GM21367 (cell line): ENCODE results near the gene NBPF1.
"Not testable (repeated sequence)": the region's sequence is repeated elsewhere in the genome, so short reads cannot be mapped to it uniquely, and the experiment has no call there.

Experiments used
- ATAC-seq: cut with Tn5 transposase; IDR thresholded peaks from one replicate; pipeline ENCODE4 v1.9.1; 2021; ENCODE audit not compliant: unreplicated experiment

NBPF1 gene

DNA sequence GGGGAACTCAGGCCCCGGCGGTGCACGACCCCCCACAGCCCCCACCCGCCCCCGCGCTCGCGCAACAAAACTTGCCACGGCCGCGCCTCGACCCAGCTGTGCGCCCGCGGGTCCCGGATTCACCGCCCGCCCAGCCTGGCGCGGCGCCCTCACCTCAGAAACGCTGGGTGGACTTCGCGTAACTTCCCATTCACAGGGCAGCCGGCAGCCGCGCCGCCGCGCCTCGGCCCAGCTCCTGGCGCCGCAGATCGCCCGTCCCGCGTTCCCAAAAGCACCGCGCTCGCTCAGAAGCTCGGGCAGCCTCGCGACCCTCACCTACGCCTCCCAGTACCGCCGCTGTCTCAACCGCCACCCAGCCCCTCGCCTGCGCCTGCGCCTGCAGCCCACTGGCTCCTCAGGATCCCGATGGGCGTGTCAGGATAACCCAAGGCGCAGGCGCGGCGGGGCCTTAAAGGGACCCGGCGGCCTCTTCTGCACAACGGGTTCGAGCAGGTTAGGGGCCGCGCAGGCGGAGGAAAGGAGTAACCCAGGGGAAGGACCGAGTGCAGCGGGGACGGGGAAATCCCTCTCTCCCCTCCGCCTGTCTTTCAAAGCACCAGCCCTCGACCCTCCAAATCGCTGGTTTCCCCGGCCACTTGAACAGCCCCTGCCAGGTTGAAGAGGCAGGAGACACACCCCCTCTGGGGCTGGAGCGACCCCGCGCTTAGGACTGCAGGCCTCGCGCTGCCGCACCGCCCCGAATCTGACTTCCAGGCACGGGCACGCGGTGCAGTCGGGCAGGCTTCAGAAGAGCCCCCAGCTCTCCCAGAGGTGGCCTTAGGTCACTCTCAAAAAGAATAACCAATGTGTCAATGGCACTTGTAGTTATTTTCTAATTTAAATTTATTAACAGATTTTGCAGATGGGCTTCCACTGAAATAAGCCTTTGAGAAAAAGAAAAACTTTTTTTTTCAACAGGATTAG, at the start of gene NBPF1:
TSS of gene NBPF1 (minus strand) at position 380 of the 963 bp plus-strand sequence.
- peak; percentile 87 for ATAC-seq

DNA sequence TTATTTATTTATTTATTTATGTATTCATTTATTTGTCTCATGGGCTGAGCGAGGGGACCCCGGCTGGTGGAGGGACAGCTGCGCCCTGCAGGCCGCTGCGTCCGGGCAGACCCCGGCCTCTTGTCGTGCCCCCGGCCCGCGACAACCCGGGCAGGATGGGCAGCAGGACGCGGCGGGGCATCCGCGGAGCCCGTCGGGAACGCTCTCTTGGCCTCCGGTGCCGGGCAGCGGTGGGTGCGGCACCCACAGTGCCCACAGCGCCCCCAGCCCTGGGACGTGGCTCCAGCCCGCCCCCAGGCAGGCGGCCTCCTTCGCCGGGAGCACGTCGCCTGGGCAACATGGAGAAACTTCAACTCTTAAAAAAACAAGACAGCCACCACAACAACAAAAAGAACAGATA, 44.9 kb upstream of the NBPF1 start:
- not testable (repeated sequence) for ATAC-seq

DNA sequence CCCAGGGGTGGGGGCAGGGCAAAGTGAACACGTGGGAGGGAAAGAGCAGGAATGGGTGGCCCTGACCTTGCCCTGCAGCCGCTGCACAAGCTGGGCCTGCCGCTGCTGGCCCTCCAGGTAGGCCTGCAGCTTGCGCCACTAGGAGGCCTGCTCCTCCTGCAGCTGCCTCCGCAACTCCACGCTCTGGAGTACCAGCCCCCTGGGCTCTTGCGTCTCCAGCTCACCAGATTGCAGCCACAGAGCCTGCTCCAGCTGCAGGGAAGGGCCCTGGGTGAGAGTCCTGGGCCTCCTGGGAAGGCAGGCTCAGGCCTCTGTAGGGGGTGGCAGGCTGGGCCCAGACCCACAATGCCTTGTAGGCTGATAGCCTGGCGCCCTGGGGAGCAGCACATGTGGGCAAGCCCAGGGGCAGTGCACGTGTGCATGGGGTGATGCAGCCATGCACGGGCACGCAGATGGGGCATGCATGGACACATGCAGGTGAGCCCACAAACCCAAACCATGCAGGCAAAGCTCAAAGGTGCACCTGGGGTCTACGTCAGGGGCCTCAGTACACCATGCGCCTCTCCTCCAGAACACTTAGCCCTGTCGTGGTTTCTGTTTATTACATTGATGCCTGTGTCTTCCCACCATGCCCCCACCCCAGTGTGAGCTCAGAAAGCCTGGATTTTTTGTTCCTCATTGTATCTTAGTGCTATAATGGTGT, 43.8 kb upstream of the NBPF1 start:
- not testable (repeated sequence) for ATAC-seq

DNA sequence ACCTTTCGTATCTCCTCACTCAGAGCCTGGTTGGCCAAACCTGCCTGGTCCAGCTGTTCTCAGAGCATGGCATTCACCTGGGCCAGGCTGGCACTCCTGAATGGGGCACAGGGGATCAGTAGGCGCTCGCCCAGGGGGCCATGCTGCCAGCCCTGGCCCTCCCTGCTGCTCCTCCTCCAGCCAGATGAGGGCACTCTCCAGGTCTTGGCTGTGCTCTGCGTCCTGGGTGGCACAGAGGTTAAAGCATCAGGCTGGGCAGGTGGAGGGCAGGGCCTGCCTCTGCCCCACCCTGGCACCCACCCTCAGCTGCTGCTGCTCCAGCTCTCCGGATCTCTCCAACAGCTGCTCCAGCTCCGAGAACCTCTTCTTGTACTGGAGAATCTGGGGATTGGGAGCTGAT, 43.2 kb upstream of the NBPF1 start:
- ATAC-seq: not testable (repeated sequence)

DNA sequence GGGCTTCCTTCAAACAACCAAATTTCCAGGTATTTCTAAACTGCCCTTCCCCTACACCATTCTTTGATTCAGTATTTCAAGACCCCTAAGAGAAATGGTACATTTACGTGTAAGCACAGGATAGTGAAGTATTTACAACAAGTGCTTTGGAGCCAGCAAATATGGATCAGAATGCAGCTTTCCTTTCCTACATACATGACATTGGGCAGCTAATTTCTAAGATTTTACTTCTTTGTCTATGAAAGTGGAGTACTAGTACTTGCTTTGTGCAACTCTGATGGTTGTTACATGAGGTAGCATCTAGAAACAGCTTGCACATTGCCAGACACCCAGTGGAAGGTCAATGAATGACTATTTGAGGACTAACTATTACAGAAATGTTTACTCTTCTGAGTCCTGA, 38.2 kb upstream of the NBPF1 start:
- ATAC-seq: not testable (repeated sequence)

DNA sequence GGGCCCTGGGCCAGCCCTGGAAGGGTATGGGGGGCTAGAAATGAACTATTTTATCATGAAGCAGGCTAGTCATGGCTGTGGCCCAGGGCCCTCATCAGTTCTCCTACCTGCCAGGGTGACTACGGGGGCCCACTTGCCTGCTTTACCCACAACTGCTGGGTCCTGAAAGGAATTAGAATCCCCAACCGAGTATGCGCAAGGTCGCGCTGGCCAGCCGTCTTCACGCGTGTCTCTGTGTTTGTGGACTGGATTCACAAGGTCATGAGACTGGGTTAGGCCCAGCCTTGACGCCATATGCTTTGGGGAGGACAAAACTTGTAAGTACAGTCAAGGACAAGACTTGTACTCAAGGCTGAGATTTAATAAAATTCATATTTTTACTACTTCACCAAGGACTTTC, 36.6 kb upstream of the NBPF1 start:
- ATAC-seq: not testable (repeated sequence)

DNA sequence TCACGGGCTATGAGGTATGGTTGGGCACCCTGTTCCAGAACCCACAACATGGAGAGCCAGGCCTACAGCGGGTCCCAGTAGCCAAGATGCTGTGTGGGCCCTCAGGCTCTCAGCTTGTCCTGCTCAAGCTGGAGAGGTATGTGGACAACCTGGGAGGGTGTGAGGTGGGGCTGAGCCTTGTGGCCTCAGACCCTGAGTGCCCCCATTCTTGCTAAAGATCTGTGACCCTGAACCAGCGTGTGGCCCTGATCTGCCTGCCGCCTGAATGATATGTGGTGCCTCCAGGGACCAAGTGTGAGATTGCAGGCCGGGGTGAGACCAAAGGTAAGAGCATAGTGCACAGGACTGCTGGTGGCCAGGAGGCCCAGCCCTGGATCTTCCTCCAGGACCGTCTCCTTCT, 36.0 kb upstream of the NBPF1 start:
- ATAC-seq: not testable (repeated sequence)

DNA sequence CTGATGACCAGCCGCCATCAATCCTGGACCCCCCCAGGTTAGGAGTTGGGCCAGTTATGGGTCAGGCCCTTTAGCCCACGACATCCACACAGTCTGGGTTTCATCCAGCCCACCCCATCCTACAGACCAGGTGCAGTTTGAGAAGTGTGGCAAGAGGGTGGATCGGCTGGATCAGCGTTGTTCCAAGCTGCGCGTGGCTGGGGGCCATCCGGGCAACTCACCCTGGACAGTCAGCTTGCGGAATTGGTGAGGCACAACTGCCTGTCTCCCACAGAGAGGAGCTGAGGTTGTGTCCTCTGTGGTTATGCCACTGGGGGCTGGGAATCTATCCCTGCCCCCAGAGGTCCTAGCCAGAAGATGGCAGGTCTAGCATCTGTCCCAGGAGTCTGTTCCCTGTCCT, 35.4 kb upstream of the NBPF1 start:
- not testable (repeated sequence) for ATAC-seq

DNA sequence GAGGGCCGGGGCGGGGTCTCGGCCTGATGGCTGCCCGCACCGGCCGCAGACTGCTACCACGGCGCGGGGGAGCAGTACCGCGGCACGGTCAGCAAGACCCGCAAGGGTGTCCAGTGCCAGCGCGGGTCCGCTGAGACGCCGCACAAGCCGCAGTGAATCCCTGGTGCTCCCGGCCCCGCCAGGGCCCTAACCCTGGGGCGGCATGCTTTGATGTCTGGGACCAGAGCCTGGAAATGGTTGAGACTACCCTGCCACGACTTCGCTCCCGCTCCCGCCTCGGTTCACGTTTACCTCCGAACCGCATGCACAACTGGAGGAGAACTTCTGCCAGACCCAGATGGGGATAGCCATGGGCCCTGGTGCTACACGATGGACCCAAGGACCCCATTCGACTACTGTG, 34.9 kb upstream of the NBPF1 start:
- ATAC-seq: not testable (repeated sequence)

DNA sequence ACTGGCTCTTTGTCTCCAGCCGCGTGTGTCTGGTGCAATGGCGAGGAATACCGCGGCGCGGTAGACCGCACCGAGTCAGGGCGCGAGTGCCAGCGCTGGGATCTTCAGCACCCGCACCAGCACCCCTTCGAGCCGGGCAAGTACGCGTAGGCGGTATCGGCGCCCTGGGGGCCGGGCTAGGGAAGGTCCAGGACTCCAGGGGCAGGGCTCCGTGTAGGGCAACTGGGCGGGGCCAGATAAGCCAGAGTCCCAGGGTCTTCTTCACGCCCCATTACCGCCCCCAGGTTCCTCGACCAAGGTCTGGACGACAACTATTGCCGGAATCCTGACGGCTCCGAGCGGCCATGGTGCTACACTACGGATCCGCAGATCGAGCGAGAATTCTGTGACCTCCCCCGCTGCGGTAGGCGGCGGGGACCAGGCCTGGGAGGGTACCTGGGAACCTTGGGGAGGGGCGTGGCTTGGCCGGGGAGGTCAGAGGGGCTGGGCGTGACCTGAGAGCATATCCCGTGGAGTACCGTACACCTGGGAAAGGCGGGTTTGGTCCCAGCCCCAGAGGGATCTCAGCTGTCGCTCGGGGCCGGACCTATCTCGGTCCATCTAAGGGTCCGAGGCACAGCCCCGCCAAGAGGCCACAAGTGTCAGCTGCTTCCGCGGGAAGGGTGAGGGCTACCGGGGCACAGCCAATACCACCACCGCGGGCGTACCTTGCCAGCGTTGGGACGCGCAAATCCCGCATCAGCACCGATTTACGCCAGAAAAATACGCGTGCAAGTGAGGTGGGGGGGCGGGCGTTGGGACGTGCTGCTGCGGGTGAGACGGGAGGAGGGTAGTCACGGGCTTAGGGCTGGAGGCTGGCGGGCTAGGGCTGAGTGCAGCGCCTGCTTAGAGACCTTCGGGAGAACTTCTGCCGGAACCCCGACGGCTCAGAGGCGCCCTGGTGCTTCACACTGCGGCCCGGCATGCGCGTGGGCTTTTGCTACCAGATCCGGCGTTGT, 34.1 kb upstream of the NBPF1 start:
- not testable (repeated sequence) for ATAC-seq

DNA sequence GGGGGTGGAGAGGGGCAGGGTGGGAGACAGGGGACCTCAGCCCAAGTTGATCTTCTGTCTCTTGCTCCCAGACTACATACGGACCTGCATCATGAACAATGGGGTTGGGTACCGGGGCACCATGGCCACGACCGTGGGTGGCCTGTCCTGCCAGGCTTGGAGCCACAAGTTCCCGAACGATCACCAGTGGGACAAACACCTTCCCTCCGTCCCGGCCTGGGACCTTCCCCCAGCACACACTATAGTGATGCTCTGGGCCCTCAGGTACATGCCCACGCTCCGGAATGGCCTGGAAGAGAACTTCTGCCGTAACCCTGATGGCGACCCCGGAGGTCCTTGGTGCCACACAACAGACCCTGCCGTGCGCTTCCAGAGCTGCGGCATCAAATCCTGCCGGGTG, 33.4 kb upstream of the NBPF1 start:
- ATAC-seq: not testable (repeated sequence)

DNA sequence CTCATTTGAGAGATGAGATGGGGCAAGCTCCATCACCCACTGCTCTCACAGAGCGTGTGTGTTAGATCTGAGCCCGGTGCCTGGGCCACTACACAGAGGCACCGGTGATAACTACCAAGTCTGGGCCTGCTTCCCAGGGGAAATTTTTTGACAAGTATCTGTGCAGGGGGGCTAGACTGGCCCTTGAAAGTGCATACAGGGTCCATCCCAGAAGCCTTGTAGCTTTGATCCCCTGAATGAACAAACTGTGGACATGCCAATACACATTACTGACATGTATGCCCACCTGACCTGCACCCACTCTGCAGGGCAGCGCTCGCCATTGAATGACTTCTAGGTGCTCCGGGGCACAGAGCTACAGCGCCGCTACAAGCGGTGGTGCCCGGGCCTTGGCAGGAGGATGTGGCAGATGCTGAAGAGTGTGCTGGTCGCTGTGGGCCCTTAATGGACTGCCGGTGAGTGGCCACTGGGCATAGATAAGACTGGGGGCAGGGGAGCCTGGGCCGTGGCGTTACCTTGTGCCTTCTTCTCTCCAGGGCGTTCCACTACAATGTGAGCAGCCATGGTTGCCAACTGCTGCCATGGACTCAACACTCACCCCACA, 32.8 kb upstream of the NBPF1 start:
- not testable (repeated sequence) for ATAC-seq

DNA sequence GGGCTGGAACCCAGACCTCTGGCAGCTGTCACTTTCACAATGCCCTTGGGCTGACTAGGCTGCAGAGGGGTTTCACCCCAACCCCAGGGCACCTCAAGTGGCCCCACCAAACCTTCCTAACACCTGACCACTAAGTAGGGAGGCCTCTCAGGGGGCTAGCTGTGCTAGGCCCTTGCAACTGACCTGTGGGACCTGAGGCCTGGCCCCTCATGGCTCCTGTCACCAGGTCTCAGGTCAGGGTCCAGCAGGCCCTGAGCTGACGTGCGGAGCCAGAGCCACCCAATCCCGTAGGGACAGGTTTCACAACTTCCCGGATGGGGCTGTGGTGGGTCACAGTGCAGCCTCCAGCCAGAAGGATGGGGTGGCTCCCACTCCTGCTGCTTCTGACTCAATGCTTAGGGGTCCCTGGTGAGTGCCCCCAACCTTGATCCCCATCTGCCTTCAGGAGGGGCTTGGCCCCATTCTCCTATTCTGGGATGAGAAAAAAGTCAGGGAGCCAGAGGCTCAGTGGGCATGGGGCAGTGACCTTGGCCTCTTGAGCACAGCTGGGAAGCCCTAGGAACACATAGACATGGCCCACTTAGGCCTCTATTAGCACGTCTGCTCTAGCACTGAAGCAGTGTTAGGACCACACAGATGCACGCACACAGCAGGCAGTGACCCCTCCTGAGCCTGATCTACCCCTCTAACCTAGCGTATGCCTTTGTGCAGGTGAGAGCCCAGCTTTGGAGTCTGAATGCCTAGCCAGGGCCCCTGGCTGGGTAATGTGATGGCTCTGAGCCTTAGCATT, 32.1 kb upstream of the NBPF1 start:
- not testable (repeated sequence) for ATAC-seq

DNA sequence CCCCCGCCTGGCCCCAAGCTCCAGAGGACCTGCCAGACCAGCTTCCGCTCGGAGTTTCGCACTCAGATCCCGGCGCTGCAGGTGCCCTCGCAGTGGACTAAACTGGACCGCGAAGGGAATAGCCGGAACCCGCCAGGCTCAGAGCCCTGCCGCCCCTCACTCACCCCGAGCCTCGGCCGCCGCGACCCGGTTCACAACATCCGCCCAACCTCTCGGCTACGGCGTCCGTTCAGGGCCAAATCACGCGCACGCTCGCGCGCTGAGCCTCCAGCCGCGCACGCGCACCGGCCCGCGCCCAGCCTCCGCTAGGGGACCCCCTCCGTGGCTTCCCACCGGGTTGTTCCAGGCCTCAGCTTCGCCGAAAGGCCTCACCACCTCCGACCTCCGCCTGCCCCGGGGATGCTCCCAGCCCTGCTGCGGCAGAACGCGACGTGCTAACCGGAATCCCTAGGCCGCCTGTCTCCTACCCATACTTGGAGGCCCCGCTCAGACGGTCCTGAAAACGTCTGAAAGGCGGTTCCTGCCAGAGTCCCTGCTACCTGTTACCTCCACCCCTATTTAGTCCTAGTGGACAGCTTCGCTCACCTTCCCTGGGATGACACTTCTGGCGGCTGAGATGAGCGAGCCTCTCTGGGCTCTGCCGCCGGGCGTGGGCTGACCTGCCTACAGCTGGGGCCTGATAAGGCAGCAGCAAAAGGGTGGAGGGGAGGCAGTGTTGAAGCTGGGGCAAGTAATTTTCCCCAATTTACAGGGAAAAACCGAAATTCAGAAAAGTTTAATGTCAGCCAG, 31.3 kb upstream of the NBPF1 start:
- ATAC-seq: peak; percentile 67

DNA sequence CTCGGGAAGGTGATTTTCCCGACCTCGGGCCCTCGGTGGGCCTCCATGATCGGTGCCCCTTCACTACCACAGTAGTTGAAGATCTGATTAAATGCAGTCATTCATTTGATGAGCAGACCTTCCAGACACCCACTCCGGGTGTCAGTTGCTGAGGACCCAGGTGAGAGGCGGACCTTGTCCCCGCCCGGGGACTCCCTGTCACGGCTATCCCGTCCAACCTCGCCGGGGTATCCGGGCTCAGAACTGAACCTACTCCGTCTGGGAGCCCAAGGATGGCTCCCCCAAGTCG, 30.8 kb upstream of the NBPF1 start:
- ATAC-seq: no peak

DNA sequence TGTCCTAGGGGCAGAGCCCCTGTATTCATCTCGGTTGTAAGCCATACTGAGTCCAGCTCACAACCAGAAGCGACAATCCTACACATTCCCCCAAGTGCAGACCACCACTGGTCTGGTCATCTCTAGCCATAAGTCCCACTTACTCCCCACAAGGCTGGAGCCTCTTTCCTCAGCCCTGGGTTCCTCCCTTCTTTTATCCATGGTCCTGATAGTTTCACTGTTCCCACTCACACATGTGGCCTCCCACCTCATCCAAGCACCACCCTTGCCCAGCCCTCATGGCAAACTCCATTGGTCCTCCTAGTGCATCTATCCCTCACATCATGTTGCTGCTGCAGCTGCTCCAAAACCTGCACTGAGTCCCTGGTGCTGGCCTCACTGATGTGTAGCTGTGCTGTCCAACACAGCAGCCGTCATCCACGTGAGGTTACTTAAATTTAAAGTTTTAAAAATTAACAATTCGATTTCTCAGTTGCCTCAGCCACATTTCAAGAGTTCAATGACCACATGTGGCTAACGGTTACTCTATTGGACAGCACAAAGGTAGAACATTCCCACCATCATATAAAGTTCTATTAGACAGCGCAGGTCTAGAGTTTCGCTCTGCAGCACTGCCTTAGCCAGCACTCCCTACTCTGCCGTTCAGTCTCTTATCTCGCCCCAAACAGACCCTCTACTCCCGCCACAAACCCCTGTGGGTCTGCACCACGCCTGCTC, 30.3 kb upstream of the NBPF1 start:
- ATAC-seq: not testable (repeated sequence)

DNA sequence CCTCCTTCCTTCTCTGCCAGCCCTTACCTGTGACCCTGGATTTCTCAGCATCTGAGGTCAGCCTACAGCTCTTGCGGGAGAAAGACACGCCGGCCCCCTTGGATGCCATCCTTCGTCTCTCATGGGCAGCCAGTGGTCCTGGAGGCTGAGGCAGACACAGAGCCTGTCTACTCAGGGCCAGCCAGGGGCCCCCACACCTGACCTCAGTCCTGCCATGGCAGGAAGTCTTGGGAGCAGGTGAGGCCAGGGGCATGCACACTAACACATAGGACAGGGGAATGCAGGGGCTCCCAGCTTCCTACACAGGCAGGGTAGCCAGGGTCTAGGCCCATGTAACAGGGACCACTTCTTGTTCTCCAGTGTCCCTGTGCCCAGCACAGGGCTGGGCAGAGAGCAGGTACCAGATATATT, 29.6 kb upstream of the NBPF1 start:
- not testable (repeated sequence) for ATAC-seq
